GM12878 (cell line): ENCODE data around the gene ITPRIP. TPM values are rescaled to one million over a fixed set of nuclear protein-coding genes. Genes with fewer than 3 reads are reported as not detected.

Source experiments
- ATAC-seq: fragments of 200-7000 bp; cut with Tn5 transposase; 3 replicates; pipeline ENCODE4 v1.9.1; 2020; ENCODE audit warnings: mild to moderate bottlenecking, moderate library complexity
- BruUV-seq: library from RNA; stranded (reverse); fragments of 400-500 nt; replicated peaks from 2 replicates; lab custom pipeline; 2021; lab: Mats Ljungman, UMichigan
- CTCF ChIA-PET: fragments of 300-600 bp; sonication (Branson Sonifier 250); formaldehyde crosslinking; extraction: SDS; loops from one replicate; lab custom pipeline; 2021; ENCODE audit warnings: inconsistent platforms; lab: Yijun Ruan, JAX
- POLR2A ChIA-PET: fragments of 350-600 bp; formaldehyde crosslinking; extraction: SDS; loops from one replicate; lab custom pipeline; 2021; ENCODE audit warnings: inconsistent platforms; lab: Charles Lee
- RAD21 ChIA-PET: fragments of 300-600 bp; sonication (Branson Sonifier 250); formaldehyde crosslinking; loops from one replicate; lab custom pipeline; 2023; ENCODE audit warnings: antibody characterized with exemption; ENCODE audit not compliant: unreplicated experiment; lab: Charles Lee
- SMC1A ChIA-PET: fragments of 300-600 bp; sonication (Branson Sonifier 250); formaldehyde crosslinking; loops from one replicate; lab custom pipeline; 2023; ENCODE audit not compliant: unreplicated experiment, uncharacterized antibody; lab: Charles Lee
- DNase-seq: peaks from one replicate; pipeline ENCODE4 v3.0.0-alpha.2; 2011; ENCODE audit warnings: low read depth, low spot score
- FAIRE-seq: peaks from 3 replicates; lab custom pipeline; 2011; peaks lifted over from hg19 to GRCh38; lab: Jason Lieb, UNC
- H2AFZ ChIP-seq: 2 replicates; pipeline ENCODE4 v1.6.0; 2011; ENCODE audit warnings: low read depth, low read length, control low read depth; ENCODE audit not compliant: control insufficient read depth
- H3K27ac ChIP-seq: 2 replicates; pipeline ENCODE4 v1.5.1; 2011; ENCODE audit warnings: control low read depth; ENCODE audit not compliant: control insufficient read depth, insufficient read depth
- H3K27me3 ChIP-seq, 2 experiments: replicated peaks in 1 of 2; 2 replicates each; pipeline versions ENCODE4 v1.6.0 to v1.6.1; 2011; ENCODE audit warnings: low read length in 1 of 2; ENCODE audit not compliant: control insufficient read depth in 2 of 2, insufficient read depth in 2 of 2
- H3K36me3 ChIP-seq, 2 experiments: 2 replicates each; pipeline ENCODE4 v1.5.1; 2011; ENCODE audit warnings: low read length in 1 of 2; ENCODE audit not compliant: control insufficient read depth in 2 of 2, insufficient read depth in 2 of 2
- H3K4me1 ChIP-seq: 2 replicates; pipeline ENCODE4 v1.6.1; 2011; ENCODE audit warnings: mild to moderate bottlenecking, low read length, moderate library complexity, mixed read lengths; ENCODE audit not compliant: control insufficient read depth, insufficient read depth
- H3K4me2 ChIP-seq: 2 replicates; pipeline ENCODE4 v1.6.0; 2011; ENCODE audit warnings: control low read depth; ENCODE audit not compliant: control insufficient read depth, insufficient read depth
- H3K4me3 ChIP-seq: fragments of 200-600 bp; sonication (generic); 2 replicates; pipeline ENCODE4 v1.5.1; 2016
- H3K79me2 ChIP-seq: 2 replicates; pipeline ENCODE4 v1.6.0; 2011; ENCODE audit warnings: low read length; ENCODE audit not compliant: control insufficient read depth, insufficient read depth
- H3K9ac ChIP-seq: 2 replicates; pipeline ENCODE4 v1.8.0; 2011; ENCODE audit warnings: low read length, control low read depth, mixed read lengths; ENCODE audit not compliant: control insufficient read depth, insufficient read depth
- H3K9me3 ChIP-seq: replicated peaks from 3 replicates; pipeline ENCODE4 v1.5.1; 2011; ENCODE audit warnings: mild to moderate bottlenecking, low read length; ENCODE audit not compliant: control insufficient read depth, insufficient read depth
- H4K20me1 ChIP-seq: 2 replicates; pipeline ENCODE4 v1.6.0; 2011; ENCODE audit not compliant: control insufficient read depth, insufficient read depth
- ATF2 ChIP-seq: IDR thresholded peaks from 2 replicates; pipeline ENCODE4 v1.6.1; 2012; ENCODE audit warnings: low read length, inconsistent platforms
- BRCA1 ChIP-seq: IDR thresholded peaks from 2 replicates; pipeline ENCODE4 v1.6.1; 2011; ENCODE audit warnings: low read depth, low read length, improper control_type of control experiment
- ETV6 ChIP-seq, 2 experiments: fragments of 450-650 bp in 1 of 2; IDR thresholded peaks in 1 of 2; conservative IDR thresholded peaks in 1 of 2; 2 replicates each; pipeline ENCODE4 v1.6.1; 2014; ENCODE audit warnings: antibody characterized with exemption in 1 of 2, borderline replicate concordance in 1 of 2, low read depth in 1 of 2, mild to moderate bottlenecking in 1 of 2, moderate library complexity in 1 of 2
- FOXM1 ChIP-seq: IDR thresholded peaks from 2 replicates; pipeline ENCODE4 v1.6.1; 2012; ENCODE audit warnings: low read depth, mild to moderate bottlenecking, inconsistent platforms, low read length, moderate library complexity
- NFIC ChIP-seq: IDR thresholded peaks from 2 replicates; pipeline ENCODE4 v1.6.1; 2012; ENCODE audit warnings: low read depth, mild to moderate bottlenecking, inconsistent platforms, low read length, moderate library complexity
- ZNF592 ChIP-seq: fragments of 450-650 bp; IDR thresholded peaks from 2 replicates; pipeline ENCODE4 v1.6.1; 2017; ENCODE audit warnings: mild to moderate bottlenecking, moderate library complexity
- WGBS: methylation state at CpG from one replicate; pipeline ENCODE4 v1.1.6; 2016; ENCODE audit warnings: low lambda C conversion rate; ENCODE audit not compliant: insufficient replicate concordance, insufficient coverage; ENCODE audit errors: missing lambda C conversion rate; 5-methylcytosine and 5-hydroxymethylcytosine counted together
- in situ Hi-C: fragments of 300-500 bp; cut with MboI; formaldehyde crosslinking; loops from 9 replicates; pipeline ENCODE4 v1.14.3; 2018; ENCODE audit warnings: mixed read lengths
- intact Hi-C: fragments of 100-400 bp; cut with micrococcal nuclease; formaldehyde crosslinking; loops from one replicate; pipeline ENCODE4 v1.14.2; 2022; ENCODE audit not compliant: unreplicated experiment
- polyA plus RNA-seq, 11 experiments: library from polyadenylated mRNA; depleted of rRNA in 4 of 11; unstranded in 6 of 11; stranded (reverse) in 5 of 11; fragments of >200 nt; fragmentation: Nextera tagmentation in 4 of 11; fragmentation: Illumina TruSeq in 1 of 11; extraction: Ambion mirVana in 4 of 11; extraction: Trizol in 1 of 11; gene quantifications; 1 replicate in 1 of 11; 2 replicates in 10 of 11; pipeline versions ENCODE4 v1.2.1 to v1.2.3, GENCODE V29; 2011 to 2016; ENCODE audit warnings: inconsistent platforms in 2 of 11, missing spikeins in 2 of 11, low read depth in 1 of 11
- total RNA-seq, 4 experiments: library from RNA; depleted of rRNA in 3 of 4; stranded (reverse); fragments of >200 nt in 3 of 4; fragmentation: Illumina TruSeq in 1 of 4; extraction: Trizol in 1 of 4; gene quantifications; 2 replicates each; pipeline versions ENCODE4 v1.2.1 to v1.2.3, GENCODE V29; 2013 to 2021

The ITPRIP gene
- total and polyA plus RNA-seq, 10 of the 15 experiments (the other 5 are each of a cell fraction or from before 2014, with no cell fraction given) = 0.82 to 10.4 (median 5.9) TPM

- ChIA-PET SMC1A (interaction anchor here (1.7 to 3.2 kb wide), 3 partner anchors 12 to 83 kb away, joined by 6 to 20 read pairs (median 7); partner anchors contain the start of gene GSTO1), CTCF (interaction anchor here (1.2 to 9.2 kb wide), 4 partner anchors 12 to 83 kb away, joined by 5 to 106 read pairs (median 8); partner anchors contain the start of gene CFAP58)
- H3K9me3 ChIP-seq = no peaks in the 10 kb centered on the region
- in situ Hi-C loops = no loop called here
- H2AFZ ChIP-seq = peak overlapping the region; percentile 37
- BruUV-seq = TSS peak; percentile 87
- H3K9ac ChIP-seq = peak overlapping the region; percentile 86
- 2% methylated on average over 10 of the region's 10 CpGs for WGBS
- DNase-seq = no peak
- H4K20me1 ChIP-seq = no peaks in the 10 kb centered on the region
- TF ChIP-seq ETV6 (conservative IDR thresholded peaks at IDR 0.05 in 1 of 2, IDR thresholded peaks at IDR 0.05 in 1 of 2; ENCODE audit: borderline replicate concordance in 1 of 2, low read depth in 1 of 2) (0 out of 4 replicates have a peak, but pooled peaks of 1 of the 2 experiments have one; percentile 20), FOXM1 (no peak)
- TF ChIP-seq, all 136 proteins: peak for 1
- no peak for FAIRE-seq
- intact Hi-C loops = loop anchor here (5.0 to 10.0 kb wide), 2 partner anchors 146 to 364 kb away; partner anchors contain the start of gene SFR1
- H3K4me3 ChIP-seq = peak overlapping the region; percentile 73
- ChIA-PET POLR2A (interaction anchor here (4.2 kb wide), 1 partner anchor 12 kb away, joined by 36 read pairs; the partner anchor contains the start of gene GSTO1), RAD21 (interaction anchor here (1.2 to 2.2 kb wide), 2 partner anchors 13 to 84 kb away, joined by 3 to 7 read pairs; partner anchors contain the start of gene GSTO1)
- peak overlapping the region; percentile 89 for H3K4me2 ChIP-seq
- peaks cover 37% of the 10 kb centered on the region for H3K79me2 ChIP-seq
- H3K36me3 ChIP-seq = peaks cover 0 to 10% of the 10 kb centered on the region in 2 experiments; a peak in 1 of 4 replicates
- H3K27ac ChIP-seq = peak overlapping the region; percentile 80
- no peaks in the 10 kb centered on the region for H3K27me3 ChIP-seq
- H3K4me1 ChIP-seq = 0 out of 2 replicates have a peak, but pooled peaks cover 3% of the 10 kb centered on the region
- ATAC-seq = peak; percentile 2
These were observed 69.9 kb downstream of the ITPRIP start for GRCh38 chr10:104268405-104268712.

- Histone ChIP-seq H3K4me3 (peak overlapping the region; percentile 73), H3K9ac (peak overlapping the region; percentile 86), H3K36me3 (peaks cover 0 to 10% of the 10 kb centered on the region in 2 experiments; a peak in 1 of 4 replicates), H3K27me3 (no peaks in the 10 kb centered on the region), H2AFZ (no peak overlapping the region), H3K4me2 (peak overlapping the region; percentile 89), H3K27ac (peak overlapping the region; percentile 80), H3K79me2 (peaks cover 39% of the 10 kb centered on the region), H4K20me1 (no peaks in the 10 kb centered on the region), H3K4me1 (0 out of 2 replicates have a peak, but pooled peaks cover 3% of the 10 kb centered on the region), H3K9me3 (no peaks in the 10 kb centered on the region)
- SMC1A ChIA-PET = interaction anchor here (1.1 to 3.2 kb wide), 4 partner anchors 9 to 84 kb away, joined by 3 to 20 read pairs (median 6); partner anchors contain the start of gene GSTO1
- CTCF ChIA-PET = interaction anchor here (1.2 to 1.9 kb wide), 3 partner anchors 12 to 83 kb away, joined by 3 to 5 read pairs (median 5); partner anchors contain the start of gene CFAP43
- POLR2A ChIA-PET = interaction anchor here (4.2 kb wide), 1 partner anchor 12 kb away, joined by 36 read pairs; the partner anchor contains the start of gene GSTO1
- whole genome bisulfite sequencing = 3% methylated on average over 14 of the region's 14 CpGs
- RAD21 ChIA-PET = interaction anchor here (2.2 kb wide), 1 partner anchor 13 kb away, joined by 7 read pairs; the partner anchor contains the start of gene GSTO1
- ATAC-seq (peak; percentile 9), FAIRE-seq (no peak), DNase-seq (no peak)
- in situ Hi-C loops = no loop called here
- BruUV-seq = no TSS peak
- intact Hi-C loops = loop anchor here (5.0 to 10.0 kb wide), 2 partner anchors 146 to 363 kb away; partner anchors contain the start of gene SFR1
- TF ChIP-seq NFIC (peak; percentile 32; the same call in 1 of the 2 replicates), ZNF592 (no peak), ATF2 (peak; percentile 40; the same call in 1 of the 2 replicates), BRCA1 (no peak)
These were observed 70.4 kb downstream of the ITPRIP start for GRCh38 chr10:104267721-104268404.
